ENCODE results near the gene CD96. TPM values are rescaled to one million over a fixed set of nuclear protein-coding genes. Genes with fewer than 3 reads are reported as not detected.

CD96 gene
- total RNA-seq, 1 donor from 2014 or later, result 9.5 TPM

- no peaks in the 10 kb centered on the region for H3K27me3 ChIP-seq
- DNase-seq (no peak), ATAC-seq (no peak)
- intact Hi-C loops (cut with DNase I), result no loop called here
- no peaks in the 10 kb centered on the region for H3K4me1 ChIP-seq
- no peaks in the 10 kb centered on the region for H3K9me3 ChIP-seq
- no peak for TF ChIP-seq CTCF (IDR thresholded peaks at IDR 0.05)
- H3K36me3 ChIP-seq, result no peaks in the 10 kb centered on the region
- H3K4me3 ChIP-seq, result no peak overlapping the region
- no peak overlapping the region for H3K27ac ChIP-seq
Observed at GRCh38 chr3:111598552-111598951, 56.6 kb downstream of the CD96 start.

GRCh38 chr3:111601810-111602209 lies 59.8 kb downstream of the CD96 start:
- intact Hi-C loops (cut with DNase I), result no loop called here
- ATAC-seq (no peak), DNase-seq (no peak)
- Histone ChIP-seq H3K4me3 (no peak overlapping the region), H3K4me1 (no peaks in the 10 kb centered on the region), H3K36me3 (no peaks in the 10 kb centered on the region), H3K27ac (no peak overlapping the region), H3K9me3 (no peaks in the 10 kb centered on the region), H3K27me3 (no peaks in the 10 kb centered on the region)
- TF ChIP-seq CTCF (IDR thresholded peaks at IDR 0.05), result no peak

- Histone ChIP-seq H3K4me3 (no peak overlapping the region), H3K4me1 (no peaks in the 10 kb centered on the region), H3K36me3 (no peaks in the 10 kb centered on the region), H3K9me3 (no peaks in the 10 kb centered on the region), H3K27ac (no peak overlapping the region), H3K27me3 (no peaks in the 10 kb centered on the region)
- intact Hi-C loops (cut with DNase I), result no loop called here
- DNase-seq, result no peak
- no peak for ATAC-seq
- TF ChIP-seq CTCF (IDR thresholded peaks at IDR 0.05), result no peak
Observed at GRCh38 chr3:111603679-111604078, 61.7 kb downstream of the CD96 start.

GRCh38 chr3:111604119-111604518 lies 62.1 kb downstream of the CD96 start:
- Histone ChIP-seq H3K4me3 (no peak overlapping the region), H3K9me3 (no peaks in the 10 kb centered on the region)
- peak; percentile 73 for ATAC-seq

GRCh38 chr3:111605018-111605417 lies 63.0 kb downstream of the CD96 start:
- intact Hi-C loops (cut with DNase I), result no loop called here

More at GRCh38 chr3:111604119-111604518, 62.1 kb downstream of the CD96 start:
- H3K27ac ChIP-seq, result no peak overlapping the region
- H3K27me3 ChIP-seq, result no peaks in the 10 kb centered on the region
- no peaks in the 10 kb centered on the region for H3K36me3 ChIP-seq
- no peak for TF ChIP-seq CTCF (IDR thresholded peaks at IDR 0.05)
- DNase-seq, result no peak
- H3K4me1 ChIP-seq, result no peaks in the 10 kb centered on the region
- intact Hi-C loops (cut with DNase I), result no loop called here

More at GRCh38 chr3:111605018-111605417, 63.0 kb downstream of the CD96 start:
- no peak overlapping the region for H3K4me3 ChIP-seq
- H3K9me3 ChIP-seq, result no peaks in the 10 kb centered on the region
- no peak overlapping the region for H3K27ac ChIP-seq
- ATAC-seq (no peak), DNase-seq (no peak)
- H3K27me3 ChIP-seq, result no peaks in the 10 kb centered on the region
- no peaks in the 10 kb centered on the region for H3K36me3 ChIP-seq
- no peaks in the 10 kb centered on the region for H3K4me1 ChIP-seq
- no peak for TF ChIP-seq CTCF (IDR thresholded peaks at IDR 0.05)

All from upper lobe of right lung (tissue), 1 donor.